K562 treated with DMSO at 1 percent for 4 hours (cell line): Measurements from ENCODE around the gene CT45A6. TPM values are rescaled to one million over a fixed set of nuclear protein-coding genes. Genes with fewer than 3 reads are reported as not detected.

Source experiments
- total RNA-seq: library from RNA; unstranded; fragments of 300-600 nt; gene quantifications from 2 replicates; pipeline ENCODE4 v1.2.3, GENCODE V29; 2022; ENCODE audit not compliant: insufficient read depth

The CT45A6 gene
- total RNA-seq, result not detected in 2 replicates

GRCh38 chrX:135802687-135803086 lies at the start of gene CT45A6:
Gene CT45A6, minus strand, starts transcription at chrX:135802787. Its CDS starts 3,794 bp downstream, at chrX:135798993.

GRCh38 chrX:135837180-135837579 lies 34.6 kb upstream of the CT45A6 start, which contains the start of gene CT45A7:
Gene CT45A7, minus strand, starts transcription at chrX:135837280. Its CDS starts 3,747 bp downstream, at chrX:135833533.

GRCh38 chrX:135819912-135820311 lies 17.3 kb upstream of the CT45A6 start, which contains the start of gene CT45A2:
Gene CT45A2, minus strand, starts transcription at chrX:135820012. Its CDS starts 3,747 bp downstream, at chrX:135816265.

GRCh38 chrX:135785403-135785802 lies 17.2 kb downstream of the CT45A6 start, which contains the start of gene CT45A5:
Gene CT45A5, minus strand, starts transcription at chrX:135785503. Its CDS starts 3,774 bp downstream, at chrX:135781729.

GRCh38 chrX:135768091-135768490 lies 34.5 kb downstream of the CT45A6 start, which contains the start of gene CT45A3:
Gene CT45A3, minus strand, starts transcription at chrX:135768191. Its CDS starts 3,747 bp downstream, at chrX:135764444.

Other genes starting within 250 kb of the CT45A6 start
- 1.6 TPM in 1 of 2 replicates, not detected in the other for gene CT45A1, start 89.1 kb downstream of the CT45A6 start, total RNA-seq
- not detected in 2 replicates for gene CT45A3, start 34.6 kb downstream of the CT45A6 start, total RNA-seq
- not detected in 2 replicates for gene CT45A5, start 17.3 kb downstream of the CT45A6 start, total RNA-seq
- 1.2 TPM in 1 of 2 replicates, not detected in the other for gene CT45A2, start 17.2 kb upstream of the CT45A6 start, total RNA-seq
- gene CT45A7, start 34.5 kb upstream of the CT45A6 start, total RNA-seq, result not detected in 2 replicates
- gene CT45A8, start 51.8 kb upstream of the CT45A6 start, total RNA-seq, result not detected in 2 replicates
- not detected in 2 replicates for gene CT45A9, start 69.0 kb upstream of the CT45A6 start, total RNA-seq
- gene CT45A10, start 90.7 kb upstream of the CT45A6 start, total RNA-seq, result 11.6 and 12.5 TPM in 2 replicates
- 15.2 and 15.9 TPM in 2 replicates for gene SAGE1, start 90.9 kb upstream of the CT45A6 start, total RNA-seq
- gene MMGT1, start 171.2 kb upstream of the CT45A6 start, total RNA-seq, result 13.4 and 13.8 TPM in 2 replicates
- gene SLC9A6, start 182.6 kb upstream of the CT45A6 start, total RNA-seq, result 6.3 and 7.3 TPM in 2 replicates